Hepatocyte (in vitro differentiated cells): ENCODE data around the gene SEPTIN8.
A peak's percentile ranks its signal among the peaks of the same experiment; 100 is the strongest.

ENCODE experiments used
- EZH2 ChIP-seq: fragments of 200-600 bp; sonication (generic); IDR thresholded peaks from 2 replicates; pipeline ENCODE4 v1.6.1; 2016; ENCODE audit warnings: antibody characterized with exemption, mild to moderate bottlenecking, borderline replicate concordance
- TF ChIP-seq, protein P1 (sequence below): fragments of 200-600 bp; sonication (generic); IDR thresholded peaks from 2 replicates; pipeline ENCODE4 v1.5.1; 2016; ENCODE audit warnings: antibody characterized with exemption, mild to moderate bottlenecking; ENCODE audit not compliant: poor library complexity

DNA sequence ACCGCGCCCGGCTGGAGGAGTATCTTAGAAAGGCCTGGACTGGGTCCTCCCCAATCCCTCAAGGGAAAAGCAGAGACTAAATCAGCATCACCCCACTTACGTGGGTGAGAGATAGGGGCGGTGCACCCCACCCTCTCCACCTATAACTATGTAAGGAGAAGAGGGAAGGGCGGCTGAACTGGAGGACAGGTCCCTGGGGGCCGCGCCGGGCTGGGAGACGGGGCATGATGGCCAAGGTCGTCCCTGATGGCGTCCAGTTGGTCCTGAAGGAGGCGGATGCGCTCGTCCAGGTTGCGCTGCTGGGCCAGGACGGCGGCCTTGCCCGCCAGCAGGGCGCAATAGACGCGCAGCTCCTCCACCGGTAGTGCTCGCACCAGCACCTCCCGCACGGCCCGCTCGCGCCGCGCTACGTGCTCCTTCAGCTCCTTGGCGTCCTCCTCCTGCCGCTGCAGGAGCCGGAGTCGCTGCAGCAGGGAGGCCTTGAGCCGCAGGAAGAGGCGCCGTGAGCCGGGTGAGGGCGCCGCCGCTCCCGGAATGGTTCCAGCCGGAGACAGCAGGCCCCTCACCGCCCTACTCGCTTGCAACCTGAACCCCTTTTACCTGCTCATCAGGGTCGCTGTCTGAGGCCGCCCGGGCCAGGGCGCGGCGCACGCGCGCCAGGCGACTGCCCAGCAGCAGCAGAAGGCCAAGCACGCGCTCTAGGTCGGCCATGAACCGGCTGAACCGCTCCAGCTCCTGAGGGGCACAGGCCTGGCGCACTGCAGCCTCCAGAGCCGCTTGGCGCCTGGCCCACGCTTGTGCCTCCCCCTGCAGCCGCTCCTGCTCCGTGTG lies 45.8 kb upstream of the SEPTIN8 start:
- TF ChIP-seq, protein P1, sequence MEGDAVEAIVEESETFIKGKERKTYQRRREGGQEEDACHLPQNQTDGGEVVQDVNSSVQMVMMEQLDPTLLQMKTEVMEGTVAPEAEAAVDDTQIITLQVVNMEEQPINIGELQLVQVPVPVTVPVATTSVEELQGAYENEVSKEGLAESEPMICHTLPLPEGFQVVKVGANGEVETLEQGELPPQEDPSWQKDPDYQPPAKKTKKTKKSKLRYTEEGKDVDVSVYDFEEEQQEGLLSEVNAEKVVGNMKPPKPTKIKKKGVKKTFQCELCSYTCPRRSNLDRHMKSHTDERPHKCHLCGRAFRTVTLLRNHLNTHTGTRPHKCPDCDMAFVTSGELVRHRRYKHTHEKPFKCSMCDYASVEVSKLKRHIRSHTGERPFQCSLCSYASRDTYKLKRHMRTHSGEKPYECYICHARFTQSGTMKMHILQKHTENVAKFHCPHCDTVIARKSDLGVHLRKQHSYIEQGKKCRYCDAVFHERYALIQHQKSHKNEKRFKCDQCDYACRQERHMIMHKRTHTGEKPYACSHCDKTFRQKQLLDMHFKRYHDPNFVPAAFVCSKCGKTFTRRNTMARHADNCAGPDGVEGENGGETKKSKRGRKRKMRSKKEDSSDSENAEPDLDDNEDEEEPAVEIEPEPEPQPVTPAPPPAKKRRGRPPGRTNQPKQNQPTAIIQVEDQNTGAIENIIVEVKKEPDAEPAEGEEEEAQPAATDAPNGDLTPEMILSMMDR: peak; percentile 10
- TF ChIP-seq EZH2: no peak
